ENCODE data around the gene PCED1A.

Gene PCED1A

DNA sequence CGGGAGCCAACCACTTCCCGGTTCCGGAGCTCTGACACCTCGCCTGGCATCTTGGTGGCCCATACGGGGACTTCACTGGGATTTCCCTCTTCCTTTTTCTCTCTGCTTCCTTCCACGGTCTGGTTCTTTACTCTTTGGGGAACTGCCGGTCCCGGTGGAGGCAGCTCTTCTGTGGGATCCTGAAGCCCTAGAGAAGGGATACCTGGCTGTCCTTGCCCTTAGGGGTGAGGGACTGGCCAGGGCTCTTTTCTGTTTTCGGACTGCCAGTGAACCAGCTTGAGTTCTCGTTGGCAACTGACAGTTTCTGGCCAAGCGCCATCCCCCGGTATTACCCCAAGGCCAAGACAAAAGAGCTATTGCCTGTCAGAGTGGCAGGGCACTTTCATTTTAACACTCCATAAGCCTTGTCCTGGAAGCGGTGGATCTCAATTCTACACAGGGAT is 39.1 kb downstream of the PCED1A start:
- DNase-seq, result no peak

DNA sequence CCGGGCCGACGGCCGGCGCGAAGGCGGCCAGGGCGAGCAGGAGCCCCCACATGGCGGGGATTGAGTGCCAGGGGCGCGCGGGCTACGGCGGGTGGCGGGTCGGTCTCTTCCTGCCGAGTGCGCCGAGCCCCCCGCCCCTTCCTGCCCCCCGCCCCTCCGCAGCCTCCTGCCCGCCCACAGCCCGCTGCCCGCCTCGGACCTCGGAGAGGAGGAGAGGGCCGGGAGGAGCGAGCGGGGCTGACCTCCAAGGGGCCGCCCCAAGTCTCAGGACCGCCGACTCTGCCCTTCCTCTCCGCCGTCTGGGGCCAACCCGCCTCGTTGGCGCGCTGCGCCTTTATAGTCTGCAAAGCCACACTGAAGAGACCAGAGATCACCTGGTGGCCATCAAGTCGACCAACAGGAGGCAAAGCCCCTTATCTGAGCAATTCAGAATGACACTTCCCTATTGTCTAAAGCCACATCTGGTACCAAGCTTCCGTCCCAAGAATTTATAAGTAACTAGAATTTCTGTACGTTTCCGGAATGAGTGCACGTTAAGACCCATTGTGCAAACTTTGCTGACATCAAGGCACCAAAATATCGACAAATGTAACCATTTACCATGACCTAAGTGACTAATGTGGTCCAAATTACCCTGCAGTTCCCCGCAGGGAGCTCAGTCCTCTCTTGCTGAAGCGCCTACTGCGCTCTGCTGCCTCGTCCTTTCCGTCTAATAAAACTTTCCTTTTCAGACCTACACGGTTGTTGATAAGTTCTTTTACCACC is 39.8 kb downstream of the PCED1A start, which contains the start of gene CPXM1:
CPXM1 (minus strand) TSS at position 107 of the 765 bp plus-strand sequence; CDS start at position 52, 55 bp downstream.
- DNase-seq, result no peak

DNA sequence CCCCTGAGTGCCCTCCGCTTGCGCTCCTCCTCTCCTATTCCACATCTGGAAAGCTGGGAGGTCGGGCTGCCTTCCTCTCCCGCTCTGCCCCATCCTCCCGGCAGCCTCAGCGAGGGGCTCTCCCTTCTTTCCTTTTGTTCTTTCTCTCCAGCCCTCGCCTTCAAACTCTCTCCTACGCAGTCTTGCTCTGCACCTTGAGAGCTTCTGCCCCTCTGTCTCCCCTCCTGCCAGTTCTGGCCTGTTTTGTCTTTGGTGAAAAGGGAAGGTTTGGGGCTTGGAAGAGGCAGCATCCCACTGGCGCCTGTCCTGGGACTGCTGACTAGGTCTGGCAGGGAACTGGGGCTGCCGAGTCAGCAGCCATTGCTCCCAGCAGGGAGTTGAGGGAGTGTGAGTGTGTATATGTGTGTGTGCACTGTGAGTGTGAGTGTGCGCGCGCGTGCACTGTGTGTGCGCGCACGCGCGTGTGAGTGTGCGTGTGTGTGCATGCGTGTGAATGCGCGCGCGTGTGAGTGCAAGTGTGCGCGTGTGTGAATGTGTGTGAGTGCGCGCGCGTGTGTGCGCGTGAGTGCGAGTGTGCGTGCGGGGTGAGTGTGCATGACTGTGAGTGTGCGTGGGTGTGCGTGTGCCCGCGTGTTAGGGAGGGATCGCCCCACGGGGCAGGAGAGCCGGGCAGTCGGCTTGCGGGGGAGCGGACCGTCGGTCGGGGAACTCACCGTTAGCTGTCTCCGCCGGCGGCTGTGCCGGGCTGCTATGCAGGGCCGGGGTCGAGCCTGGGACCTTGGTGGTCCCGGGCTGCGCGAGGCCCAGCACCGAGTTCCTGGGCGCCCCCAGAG is 40.6 kb downstream of the PCED1A start:
- DNase-seq, result peak; percentile 19

DNA sequence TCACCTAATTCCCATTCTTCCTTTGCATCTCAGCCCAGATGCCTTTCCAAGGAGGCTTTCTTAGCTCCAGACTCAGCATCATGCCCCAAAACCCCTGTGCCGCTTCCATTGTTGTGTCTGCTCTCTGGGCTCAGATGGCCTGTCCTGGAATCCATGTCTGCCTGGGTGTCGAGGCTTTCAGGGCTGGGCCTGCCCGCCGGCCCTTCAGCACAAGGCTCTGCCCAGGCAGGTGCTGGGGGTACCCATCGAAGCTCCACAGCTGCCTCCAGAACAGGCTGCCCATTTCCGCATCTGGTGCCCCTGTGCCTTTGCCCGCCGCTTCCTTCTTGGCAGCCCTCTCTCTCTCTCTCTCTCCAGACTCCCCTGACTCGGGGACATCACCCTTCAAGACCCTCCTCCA is 41.2 kb downstream of the PCED1A start:
- DNase-seq, result no peak

DNA sequence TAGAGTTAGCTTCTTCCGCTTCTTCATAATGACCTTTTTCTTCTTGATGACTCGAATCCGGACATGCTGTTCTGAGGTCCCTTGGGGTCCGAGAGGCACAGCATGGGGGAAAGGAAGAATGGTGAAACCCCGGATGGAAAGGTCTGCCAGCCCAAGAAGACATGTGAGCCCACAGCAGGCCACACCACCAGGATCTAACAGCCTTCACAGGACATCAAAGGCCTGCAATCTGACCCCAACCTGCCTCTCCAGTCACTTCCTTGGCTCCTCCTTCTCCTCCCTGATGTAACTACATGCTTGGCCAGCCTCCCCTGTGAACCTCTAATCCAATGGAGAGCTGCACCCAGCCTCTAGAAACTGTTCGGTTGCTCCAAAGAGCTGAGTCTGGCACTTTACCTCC is 41.6 kb downstream of the PCED1A start:
- DNase-seq, result no peak

DNA sequence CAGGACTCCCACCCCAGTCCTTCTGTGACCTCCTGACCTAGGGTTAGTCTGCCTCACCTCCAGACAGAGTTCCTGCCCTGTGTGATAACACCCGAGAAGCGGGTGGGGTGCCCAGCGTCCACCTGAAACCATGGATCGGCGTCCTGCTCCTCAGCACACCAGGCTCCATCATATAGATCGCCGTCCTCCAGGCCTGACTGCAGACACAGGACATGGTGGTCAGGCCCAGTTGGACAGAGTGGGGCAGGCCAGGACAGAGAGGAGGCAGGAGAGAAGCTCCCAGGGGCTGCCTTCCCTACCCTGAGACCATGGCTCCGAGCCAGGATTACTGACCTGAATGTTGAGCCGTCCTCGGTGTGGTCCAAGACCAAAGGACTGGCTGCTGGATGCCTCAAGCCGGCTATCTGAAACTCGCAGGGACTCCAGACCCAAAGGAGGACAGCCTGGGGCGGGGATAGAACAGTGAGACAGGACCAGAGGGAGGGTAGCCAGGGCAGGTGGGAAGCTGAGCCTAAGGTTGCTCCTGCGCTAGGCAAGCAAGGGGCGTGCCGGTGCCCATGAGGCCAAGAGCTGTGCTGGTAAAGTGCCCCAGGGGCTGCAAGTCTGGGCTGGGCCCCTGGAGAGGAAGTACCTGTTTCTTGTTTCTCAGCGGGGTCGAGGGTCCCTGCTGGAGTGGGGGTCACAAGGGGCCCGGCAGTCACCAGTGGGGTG is 42.2 kb downstream of the PCED1A start:
- no peak for DNase-seq

DNA sequence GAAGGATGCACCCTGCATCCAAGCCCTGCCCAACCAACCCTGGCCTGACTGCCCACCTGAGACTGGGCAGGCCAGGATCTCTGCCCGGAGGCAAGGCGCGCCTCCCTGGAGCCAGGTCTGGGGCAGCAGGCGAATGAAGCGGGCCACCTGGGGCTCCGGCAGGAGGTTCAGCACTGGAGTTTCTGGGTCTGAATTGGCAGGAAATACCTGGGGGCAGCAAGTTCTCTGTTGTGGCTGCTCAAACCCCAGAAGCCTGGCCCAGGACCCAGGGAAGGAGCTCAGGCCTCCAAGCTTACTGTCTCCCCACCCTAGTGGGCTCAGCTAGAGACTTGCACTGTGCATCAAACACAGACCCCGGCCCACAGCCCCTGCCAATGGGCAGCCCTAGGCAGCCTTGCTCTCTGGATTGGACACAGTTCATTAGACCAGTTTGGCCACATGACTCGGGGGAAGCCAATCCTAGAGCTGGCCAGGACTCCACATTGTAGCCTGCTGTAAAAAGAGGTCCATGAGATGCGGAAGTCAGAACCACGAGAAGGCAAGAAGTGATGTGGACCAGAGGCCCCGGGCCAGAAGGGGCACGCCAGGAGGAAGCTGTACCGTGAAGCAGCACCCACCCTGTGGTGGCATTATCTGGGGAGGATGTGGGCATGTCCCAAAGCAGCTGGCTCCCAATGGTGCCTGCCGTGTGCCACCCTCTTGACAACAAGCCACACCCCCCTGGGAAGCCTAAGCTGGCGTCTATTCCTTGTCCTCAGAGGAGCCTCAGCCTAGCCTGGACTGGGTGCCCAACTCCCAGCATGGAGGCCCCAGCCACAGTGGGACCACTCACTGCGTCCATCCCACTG is 43.1 kb downstream of the PCED1A start:
- no peak for DNase-seq

DNA sequence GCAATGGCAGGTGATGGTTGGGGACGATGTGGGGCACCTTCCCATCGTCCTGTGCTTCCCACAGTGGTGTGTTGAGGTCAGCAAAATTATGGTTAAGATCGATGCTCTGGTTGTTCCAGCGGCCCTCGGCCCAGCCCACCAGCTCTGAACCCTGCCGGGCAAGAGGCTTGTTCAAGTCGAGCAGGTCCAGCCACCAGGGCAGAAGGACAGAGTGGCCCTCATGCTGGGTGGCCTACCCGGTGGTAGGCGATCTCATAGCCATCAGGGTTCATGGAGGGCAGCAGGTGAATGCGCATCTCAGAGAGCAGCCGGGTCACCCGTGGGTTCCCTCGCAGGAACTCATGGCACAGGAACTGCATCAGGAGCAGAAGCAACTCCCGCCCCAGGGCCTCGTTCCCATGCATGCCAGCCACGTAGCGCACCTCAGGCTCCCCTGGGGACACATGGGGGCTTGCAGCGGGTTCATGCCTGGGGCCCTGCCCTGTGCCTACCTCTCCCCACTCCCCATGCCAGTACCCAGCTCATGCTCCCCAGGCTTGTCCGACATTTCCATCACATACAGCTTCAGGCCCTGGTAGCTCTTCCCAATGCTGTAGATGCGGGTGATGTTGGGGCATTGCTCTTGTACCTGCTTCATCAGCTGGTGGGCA is 44.3 kb downstream of the PCED1A start:
- DNase-seq, result no peak

DNA sequence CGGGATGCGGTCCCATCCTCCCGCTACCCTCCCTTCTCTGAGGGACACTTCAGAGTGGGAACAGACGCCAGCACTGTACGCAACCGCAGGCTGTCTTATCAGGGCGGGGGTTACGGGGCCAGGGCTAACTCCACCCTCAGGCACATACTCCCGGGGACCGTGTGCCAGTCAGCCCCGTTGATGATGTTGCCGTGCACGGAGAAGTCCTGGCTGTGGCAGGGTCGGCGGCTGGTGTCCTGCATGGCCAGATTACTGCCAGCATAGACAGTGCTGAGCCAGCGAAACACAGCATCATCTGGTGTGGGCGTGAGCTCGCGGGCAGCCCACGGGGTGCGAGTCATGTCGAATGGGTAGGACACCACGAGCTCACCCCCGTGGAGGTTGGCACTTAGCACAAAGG is 45.0 kb downstream of the PCED1A start:
- DNase-seq, result no peak

DNA sequence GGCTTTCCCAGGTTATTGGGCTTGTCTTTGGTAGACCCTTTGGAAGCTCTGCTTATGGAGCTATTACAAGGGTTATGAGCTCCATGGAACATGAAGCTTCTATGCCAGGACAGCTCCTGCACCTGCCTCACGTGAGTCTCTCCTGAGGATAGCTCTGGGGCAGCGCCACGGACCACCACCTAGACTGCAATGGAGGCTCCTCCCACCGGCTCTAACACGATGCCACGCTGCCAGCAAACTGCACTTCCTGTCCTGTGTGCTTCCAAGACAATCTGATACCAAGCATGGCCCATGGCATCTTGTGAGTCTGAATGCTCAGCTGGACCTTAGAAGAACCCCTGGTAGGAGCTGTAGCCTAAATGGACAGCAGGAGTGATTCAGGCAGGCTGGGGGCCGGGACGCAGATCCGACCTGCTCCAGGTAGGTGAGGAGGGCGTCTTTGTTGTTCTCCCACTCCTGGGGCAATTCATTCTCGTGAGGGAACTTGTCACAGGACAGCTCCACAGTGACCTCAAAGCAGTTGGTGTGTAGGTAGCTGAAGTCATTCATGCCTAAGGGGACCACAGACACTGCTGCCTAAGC is 45.5 kb downstream of the PCED1A start:
- DNase-seq, result no peak

DNA sequence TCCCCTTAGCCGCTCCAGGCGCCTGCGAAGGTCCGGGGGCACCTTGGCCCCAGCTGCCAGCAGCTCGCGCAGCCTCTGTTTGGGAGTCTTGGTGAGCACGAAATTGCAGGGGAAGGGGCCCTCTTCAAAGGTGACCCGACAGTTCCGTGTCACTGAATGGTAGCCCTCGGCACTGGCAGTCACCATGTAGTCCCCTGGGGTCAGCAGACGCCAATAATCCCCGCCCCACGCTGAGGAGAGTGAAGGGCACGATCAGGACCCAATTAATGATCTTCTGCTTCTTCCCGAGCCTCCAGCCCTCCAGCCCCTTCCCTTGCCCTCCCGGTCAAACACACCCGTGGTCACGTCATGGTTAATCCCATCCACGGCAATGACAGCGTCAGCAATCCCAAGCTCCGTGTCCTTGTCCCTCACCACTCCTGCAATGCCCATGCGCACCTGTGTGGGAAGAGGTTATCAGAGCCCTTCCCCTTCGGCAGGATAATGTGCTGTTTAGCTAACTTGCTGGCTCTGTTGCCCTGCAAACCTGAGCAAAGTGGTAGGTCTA is 46.2 kb downstream of the PCED1A start:
- DNase-seq, result no peak

DNA sequence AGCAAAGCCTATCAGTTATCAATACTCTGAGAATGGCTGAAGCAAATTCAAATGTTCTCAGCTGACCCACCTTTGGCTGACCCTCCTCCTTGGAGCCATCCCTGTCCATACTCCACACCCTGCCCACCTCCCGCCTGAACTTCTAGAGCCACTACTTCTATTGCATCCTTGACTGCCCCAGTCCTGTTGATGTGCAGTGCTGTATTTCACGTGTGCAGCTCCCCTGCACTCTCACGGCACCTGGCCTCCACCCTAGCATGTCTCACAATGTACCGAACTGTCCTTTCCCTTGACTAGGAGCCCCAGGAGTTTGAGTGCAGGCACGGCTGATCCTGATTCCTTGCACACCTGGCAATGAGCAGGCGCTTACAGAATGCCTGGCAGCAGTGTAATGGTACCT is 47.0 kb downstream of the PCED1A start:
- no peak for DNase-seq

Data from CD4-positive, alpha-beta T cell treated with Interleukin-17A for 4 hours (primary cell).